Measurements from ENCODE around the gene PEX7.

DNA sequence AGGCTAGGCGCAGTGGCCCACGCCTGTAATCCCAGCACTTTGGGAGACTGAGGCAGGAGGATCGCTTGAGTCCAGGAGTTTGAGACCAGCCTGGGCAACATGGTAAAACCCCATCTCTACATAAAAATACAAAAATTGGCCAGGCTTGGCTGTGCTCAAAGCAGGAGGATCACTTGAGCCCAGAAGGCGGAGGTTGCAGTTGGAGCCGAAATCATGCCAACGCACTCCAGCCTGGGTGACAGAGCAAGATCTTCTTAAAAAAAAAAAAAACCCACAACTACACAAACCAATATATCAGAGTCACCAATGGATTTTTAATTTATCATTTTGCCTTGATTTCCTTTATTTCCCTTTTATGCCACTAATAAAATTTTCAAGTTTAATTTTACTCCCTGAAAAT lies 39.4 kb upstream of the PEX7 start:
- TF ChIP-seq, protein P1, sequence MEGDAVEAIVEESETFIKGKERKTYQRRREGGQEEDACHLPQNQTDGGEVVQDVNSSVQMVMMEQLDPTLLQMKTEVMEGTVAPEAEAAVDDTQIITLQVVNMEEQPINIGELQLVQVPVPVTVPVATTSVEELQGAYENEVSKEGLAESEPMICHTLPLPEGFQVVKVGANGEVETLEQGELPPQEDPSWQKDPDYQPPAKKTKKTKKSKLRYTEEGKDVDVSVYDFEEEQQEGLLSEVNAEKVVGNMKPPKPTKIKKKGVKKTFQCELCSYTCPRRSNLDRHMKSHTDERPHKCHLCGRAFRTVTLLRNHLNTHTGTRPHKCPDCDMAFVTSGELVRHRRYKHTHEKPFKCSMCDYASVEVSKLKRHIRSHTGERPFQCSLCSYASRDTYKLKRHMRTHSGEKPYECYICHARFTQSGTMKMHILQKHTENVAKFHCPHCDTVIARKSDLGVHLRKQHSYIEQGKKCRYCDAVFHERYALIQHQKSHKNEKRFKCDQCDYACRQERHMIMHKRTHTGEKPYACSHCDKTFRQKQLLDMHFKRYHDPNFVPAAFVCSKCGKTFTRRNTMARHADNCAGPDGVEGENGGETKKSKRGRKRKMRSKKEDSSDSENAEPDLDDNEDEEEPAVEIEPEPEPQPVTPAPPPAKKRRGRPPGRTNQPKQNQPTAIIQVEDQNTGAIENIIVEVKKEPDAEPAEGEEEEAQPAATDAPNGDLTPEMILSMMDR (IDR thresholded peaks at IDR 0.05): no peak
- TF ChIP-seq POLR2A (IDR thresholded peaks at IDR 0.05): no peak

All from uterus (tissue), 2 donors.